Endothelial cell of umbilical vein (primary cell): ENCODE measurements around the gene HHATL. TPM values are rescaled to one million over a fixed set of nuclear protein-coding genes. Genes with fewer than 3 reads are reported as not detected.
A peak's percentile ranks its signal among the peaks of the same experiment; 100 is the strongest.

ENCODE experiments used
- BruUV-seq: library from RNA; stranded (reverse); fragments of 400-500 nt; replicated peaks from 2 replicates; lab custom pipeline; 2021; lab: Mats Ljungman, UMichigan
- CTCF ChIA-PET: fragments of 300-600, 350-600 bp; sonication (Branson Sonifier 250); formaldehyde crosslinking; loops from one replicate; lab custom pipeline; 2021; ENCODE audit warnings: antibody characterized with exemption, inconsistent platforms; lab: Charles Lee
- POLR2A ChIA-PET: fragments of 300-600, 350-600 bp; sonication (Branson Sonifier 250); formaldehyde crosslinking; loops from one replicate; lab custom pipeline; 2021; ENCODE audit warnings: antibody characterized with exemption, inconsistent platforms; lab: Charles Lee
- DNase-seq: peaks from one replicate; pipeline ENCODE4 v3.0.0-alpha.2; 2011; ENCODE audit warnings: low read depth, low spot score
- FAIRE-seq: peaks from 2 replicates; lab custom pipeline; 2011; peaks lifted over from hg19 to GRCh38; lab: Jason Lieb, UNC
- H2AFZ ChIP-seq: 2 replicates; pipeline ENCODE4 v1.6.0; 2012; ENCODE audit warnings: low read depth, low read length, control low read depth, inconsistent platforms
- H3K27ac ChIP-seq: 2 replicates; pipeline ENCODE4 v1.5.1; 2011; ENCODE audit warnings: low read depth, mild to moderate bottlenecking, control low read depth, low read length, moderate library complexity; ENCODE audit not compliant: insufficient read depth
- H3K27me3 ChIP-seq, 2 experiments: 2 replicates each; pipeline versions ENCODE4 v1.6.0 to v1.6.1; 2011; ENCODE audit warnings: low read length in 2 of 2, mixed read lengths in 1 of 2; ENCODE audit not compliant: control insufficient read depth in 2 of 2, insufficient read depth in 2 of 2
- H3K36me3 ChIP-seq, 2 experiments: 2 replicates in 1 of 2; 3 replicates in 1 of 2; pipeline ENCODE4 v1.5.1; 2011; ENCODE audit warnings: low read length in 2 of 2, mild to moderate bottlenecking in 1 of 2, moderate library complexity in 1 of 2; ENCODE audit not compliant: control insufficient read depth in 2 of 2, insufficient read depth in 2 of 2; ENCODE audit errors: extremely low read depth in 1 of 2
- H3K4me1 ChIP-seq: 3 replicates; pipeline ENCODE4 v1.5.1; 2011; ENCODE audit warnings: mild to moderate bottlenecking, low read length; ENCODE audit not compliant: control insufficient read depth, insufficient read depth; ENCODE audit errors: extremely low read depth
- H3K4me2 ChIP-seq: 2 replicates; pipeline ENCODE4 v1.6.1; 2011; ENCODE audit warnings: low read length, control low read depth, mixed read lengths; ENCODE audit not compliant: insufficient read depth
- H3K4me3 ChIP-seq, 3 experiments: fragments of 200-600 bp in 1 of 3; sonication (generic), shearing (Covaris generic) in 1 of 3; replicated peaks in 1 of 3; 2 replicates each; pipeline ENCODE4 v1.5.1; 2011 to 2016; ENCODE audit warnings: control low read depth in 3 of 3, low read length in 3 of 3, mild to moderate bottlenecking in 2 of 3, inconsistent platforms in 1 of 3, low read depth in 1 of 3, moderate library complexity in 1 of 3; ENCODE audit not compliant: insufficient read depth in 1 of 3
- H3K79me2 ChIP-seq: 2 replicates; pipeline ENCODE4 v1.6.0; 2012; ENCODE audit warnings: low read length, inconsistent platforms; ENCODE audit not compliant: control insufficient read depth, insufficient read depth
- H3K9ac ChIP-seq: replicated peaks from 2 replicates; pipeline ENCODE3; 2011; ENCODE audit warnings: low read length, control low read depth; ENCODE audit not compliant: insufficient read depth; ENCODE audit errors: extremely low read depth
- H3K9me1 ChIP-seq: replicated peaks from 3 replicates; pipeline ENCODE4 v1.6.0; 2011; ENCODE audit warnings: mild to moderate bottlenecking, low read length; ENCODE audit not compliant: control insufficient read depth, insufficient read depth; ENCODE audit errors: extremely low read depth
- H3K9me3 ChIP-seq: replicated peaks from 2 replicates; pipeline ENCODE4 v1.5.1; 2012; ENCODE audit warnings: low read length, inconsistent platforms; ENCODE audit not compliant: control insufficient read depth, insufficient read depth
- H4K20me1 ChIP-seq: replicated peaks from 2 replicates; pipeline ENCODE3; 2011; ENCODE audit warnings: mild to moderate bottlenecking, low read length; ENCODE audit not compliant: control insufficient read depth, insufficient read depth; ENCODE audit errors: extremely low read depth
- FOS ChIP-seq: IDR thresholded peaks from 2 replicates; pipeline ENCODE4 v1.6.1; 2011; ENCODE audit warnings: mild to moderate bottlenecking, low read length, moderate library complexity, borderline replicate concordance; ENCODE audit not compliant: insufficient read depth
- JUN ChIP-seq: IDR thresholded peaks from 2 replicates; pipeline ENCODE4 v1.6.1; 2011; ENCODE audit warnings: borderline replicate concordance, low read depth; ENCODE audit not compliant: insufficient read length, insufficient read depth
- POLR2A ChIP-seq: IDR thresholded peaks from 2 replicates; pipeline ENCODE4 v1.6.1; 2012; ENCODE audit warnings: low read depth, mild to moderate bottlenecking, control low read depth, low read length
- dilution Hi-C: fragments of 300-500 bp; cut with MboI; formaldehyde crosslinking; loops from one replicate; pipeline ENCODE4 v1.15.0; 2019; ENCODE audit warnings: low sequenced_read_pairs; ENCODE audit not compliant: extremely low pct_ligation_motif_present
- intact Hi-C: fragments of 100-400 bp; cut with micrococcal nuclease; formaldehyde crosslinking; loops from one replicate; pipeline ENCODE4 v1.10.0; 2022
- polyA plus RNA-seq, 4 experiments: library from polyadenylated mRNA; depleted of rRNA in 3 of 4; stranded (reverse) in 3 of 4; unstranded in 1 of 4; fragments of >200 nt; gene quantifications; 2 replicates each; pipeline versions ENCODE4 v1.2.1 to v1.2.3, GENCODE V29; 2011 to 2012; ENCODE audit warnings: missing spikeins in 1 of 4
- total RNA-seq: library from RNA; stranded (reverse); gene quantifications from 2 replicates; pipeline ENCODE4 v1.2.3, GENCODE V29; 2021
- TF ChIP-seq, protein P1 (sequence below), 2 donors: IDR thresholded peaks; 1 replicate in 1 of 2; 2 replicates in 1 of 2; pipeline ENCODE4 v1.5.1; 2011; ENCODE audit warnings: low read length in 2 of 2, mild to moderate bottlenecking in 2 of 2, moderate library complexity in 2 of 2, control low read depth in 1 of 2, inconsistent platforms in 1 of 2, low read depth in 1 of 2; ENCODE audit not compliant: insufficient read depth in 1 of 2; ENCODE audit errors: extremely low read depth in 1 of 2
- TF ChIP-seq, protein P2 (sequence below): IDR thresholded peaks from 2 replicates; pipeline ENCODE4 v1.6.1; 2011; ENCODE audit not compliant: insufficient read depth, insufficient read length

The HHATL gene
- total and polyA plus RNA-seq, 2 donors (not counting 3 experiments of a cell fraction or from before 2014, with no cell fraction given) = not detected

DNA sequence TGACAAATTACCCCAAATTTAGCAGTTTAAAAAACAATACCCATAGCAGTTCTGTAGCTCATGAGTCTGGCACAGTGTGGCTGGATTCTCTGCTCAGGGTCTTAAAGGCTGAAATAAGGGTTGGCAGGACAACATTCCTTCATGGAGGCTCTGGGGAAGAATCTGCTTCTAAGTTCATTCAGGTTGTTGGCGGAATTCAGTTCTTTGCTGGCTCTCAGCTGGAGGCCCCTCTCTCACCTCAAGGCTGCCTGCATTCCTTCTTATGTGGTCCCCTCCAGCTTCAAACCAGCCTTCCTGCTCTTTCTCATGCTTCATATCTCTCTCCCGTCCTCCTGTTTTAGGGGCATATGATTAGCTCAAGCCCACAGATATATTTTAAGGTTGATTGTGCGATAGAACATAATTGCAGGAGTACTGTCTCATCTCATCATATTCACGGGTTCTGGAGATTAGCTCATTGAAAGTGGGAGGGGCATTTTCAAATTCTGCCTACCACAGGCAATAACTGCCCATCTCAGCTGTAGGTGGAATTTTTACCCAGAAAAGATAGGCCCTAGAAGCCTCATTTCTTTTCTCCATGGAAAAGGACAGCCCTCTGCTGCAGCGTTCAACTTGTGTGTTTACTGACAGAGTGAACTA, 54.7 kb downstream of the HHATL start:
- CTCF ChIA-PET = interaction anchor here (0.8 to 1.4 kb wide), 2 partner anchors 27 to 63 kb away, joined by 3 to 5 read pairs; no protein-coding TSS in a partner anchor
- Histone ChIP-seq H3K9me3 (no peaks in the 10 kb centered on the region), H2AFZ (no peak overlapping the region), H3K4me3 (no peak overlapping the region), H3K27me3 (no peaks in the 10 kb centered on the region), H4K20me1 (peaks cover 3% of the 10 kb centered on the region), H3K27ac (no peak overlapping the region), H3K36me3 (peaks cover 17 to 29% of the 10 kb centered on the region in 2 experiments), H3K9ac (no peak overlapping the region), H3K9me1 (no peaks in the 10 kb centered on the region), H3K79me2 (peaks cover 15% of the 10 kb centered on the region), H3K4me1 (peaks cover 14% of the 10 kb centered on the region), H3K4me2 (no peak overlapping the region)
- BruUV-seq = TSS peak; percentile 2
- POLR2A ChIA-PET = no interaction called here
- TF ChIP-seq, protein P1, sequence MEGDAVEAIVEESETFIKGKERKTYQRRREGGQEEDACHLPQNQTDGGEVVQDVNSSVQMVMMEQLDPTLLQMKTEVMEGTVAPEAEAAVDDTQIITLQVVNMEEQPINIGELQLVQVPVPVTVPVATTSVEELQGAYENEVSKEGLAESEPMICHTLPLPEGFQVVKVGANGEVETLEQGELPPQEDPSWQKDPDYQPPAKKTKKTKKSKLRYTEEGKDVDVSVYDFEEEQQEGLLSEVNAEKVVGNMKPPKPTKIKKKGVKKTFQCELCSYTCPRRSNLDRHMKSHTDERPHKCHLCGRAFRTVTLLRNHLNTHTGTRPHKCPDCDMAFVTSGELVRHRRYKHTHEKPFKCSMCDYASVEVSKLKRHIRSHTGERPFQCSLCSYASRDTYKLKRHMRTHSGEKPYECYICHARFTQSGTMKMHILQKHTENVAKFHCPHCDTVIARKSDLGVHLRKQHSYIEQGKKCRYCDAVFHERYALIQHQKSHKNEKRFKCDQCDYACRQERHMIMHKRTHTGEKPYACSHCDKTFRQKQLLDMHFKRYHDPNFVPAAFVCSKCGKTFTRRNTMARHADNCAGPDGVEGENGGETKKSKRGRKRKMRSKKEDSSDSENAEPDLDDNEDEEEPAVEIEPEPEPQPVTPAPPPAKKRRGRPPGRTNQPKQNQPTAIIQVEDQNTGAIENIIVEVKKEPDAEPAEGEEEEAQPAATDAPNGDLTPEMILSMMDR (IDR thresholded peaks at IDR 0.05; ENCODE audit: extremely low read depth in 1 of 2, insufficient read depth in 1 of 2, low read depth in 1 of 2, low read length in 2 of 2) = no peak
- TF ChIP-seq FOS (no peak), JUN (no peak), POLR2A (peak; percentile 22)
- TF ChIP-seq, protein P2, sequence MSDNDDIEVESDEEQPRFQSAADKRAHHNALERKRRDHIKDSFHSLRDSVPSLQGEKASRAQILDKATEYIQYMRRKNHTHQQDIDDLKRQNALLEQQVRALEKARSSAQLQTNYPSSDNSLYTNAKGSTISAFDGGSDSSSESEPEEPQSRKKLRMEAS = no peak
- FAIRE-seq = no peak
- DNase-seq = no peak
- dilution Hi-C loops (no loop called here), intact Hi-C loops (no loop called here)

Other genes with a start within 250 kb of the HHATL start
- gene VIPR1, start 200.2 kb downstream of the HHATL start, total RNA-seq = 0.67 and 3.8 TPM in 2 replicates
- gene VIPR1, start 200.2 kb downstream of the HHATL start, polyA plus RNA-seq = 4.7 and 5.2 TPM in 2 replicates
- 60.7 and 61.9 TPM in 2 replicates for gene SEC22C, start 120.8 kb downstream of the HHATL start, total RNA-seq
- gene SEC22C, start 120.8 kb downstream of the HHATL start, polyA plus RNA-seq = 32.9 and 43.9 TPM in 2 replicates
- gene SS18L2, start 111.9 kb downstream of the HHATL start, total RNA-seq = 28.6 and 32.4 TPM in 2 replicates
- 14.5 and 20.3 TPM in 2 replicates for gene SS18L2, start 111.9 kb downstream of the HHATL start, polyA plus RNA-seq
- gene NKTR, start 102.1 kb downstream of the HHATL start, total RNA-seq = 92.6 and 99.0 TPM in 2 replicates
- 22.3 and 27.4 TPM in 2 replicates for gene NKTR, start 102.1 kb downstream of the HHATL start, polyA plus RNA-seq
- gene ZBTB47, start 49.1 kb downstream of the HHATL start, total RNA-seq = 13.0 and 14.5 TPM in 2 replicates
- gene ZBTB47, start 49.1 kb downstream of the HHATL start, polyA plus RNA-seq = 10.6 and 13.2 TPM in 2 replicates
- gene KLHL40, start 17.3 kb downstream of the HHATL start, total RNA-seq = not detected in 2 replicates
- not detected in 2 replicates for gene KLHL40, start 17.3 kb downstream of the HHATL start, polyA plus RNA-seq
- gene CCDC13, start 70.5 kb upstream of the HHATL start, total RNA-seq = 0.82 and 1.2 TPM in 2 replicates
- 0.24 and 0.36 TPM in 2 replicates for gene CCDC13, start 70.5 kb upstream of the HHATL start, polyA plus RNA-seq
- gene HIGD1A, start 101.7 kb upstream of the HHATL start, total RNA-seq = 68.9 and 71.8 TPM in 2 replicates
- 39.3 and 59.5 TPM in 2 replicates for gene HIGD1A, start 101.7 kb upstream of the HHATL start, polyA plus RNA-seq
- gene ACKR2, start 106.6 kb upstream of the HHATL start, total RNA-seq = not detected in 2 replicates
- 0.01 TPM in 1 of 2 replicates, not detected in the other for gene ACKR2, start 106.6 kb upstream of the HHATL start, polyA plus RNA-seq
- gene CYP8B1, start 173.1 kb upstream of the HHATL start, total RNA-seq = not detected in 2 replicates
- not detected in 2 replicates for gene CYP8B1, start 173.1 kb upstream of the HHATL start, polyA plus RNA-seq
- gene ZNF662, start 203.3 kb upstream of the HHATL start, total RNA-seq = 0.83 and 4.3 TPM in 2 replicates
- gene ZNF662, start 203.3 kb upstream of the HHATL start, polyA plus RNA-seq = 0.84 and 0.86 TPM in 2 replicates